OCI-LY7 (cell line): ENCODE results near the gene ADD2.

Experiments used
- CTCF ChIP-seq: fragments of 200-600 bp; sonication (generic); conservative IDR thresholded peaks from 2 replicates; pipeline ENCODE4 v1.5.1; 2014; ENCODE audit warnings: mild to moderate bottlenecking, antibody characterized with exemption, low read length, moderate library complexity, mixed read lengths
- EZH2phosphoT487 ChIP-seq: fragments of 200-600 bp; sonication (generic); IDR thresholded peaks from 2 replicates; pipeline ENCODE4 v1.6.1; 2018; ENCODE audit warnings: low read depth, borderline replicate concordance, mild to moderate bottlenecking, mixed run types, antibody characterized with exemption, low read length, moderate library complexity, mixed read lengths

- no peak for TF ChIP-seq CTCF
- TF ChIP-seq EZH2phosphoT487 = no peak
Measured at GRCh38 chr2:70752396-70752795, 15.6 kb downstream of the ADD2 start.
